ENCODE measurements around the gene FTO.

DNA sequence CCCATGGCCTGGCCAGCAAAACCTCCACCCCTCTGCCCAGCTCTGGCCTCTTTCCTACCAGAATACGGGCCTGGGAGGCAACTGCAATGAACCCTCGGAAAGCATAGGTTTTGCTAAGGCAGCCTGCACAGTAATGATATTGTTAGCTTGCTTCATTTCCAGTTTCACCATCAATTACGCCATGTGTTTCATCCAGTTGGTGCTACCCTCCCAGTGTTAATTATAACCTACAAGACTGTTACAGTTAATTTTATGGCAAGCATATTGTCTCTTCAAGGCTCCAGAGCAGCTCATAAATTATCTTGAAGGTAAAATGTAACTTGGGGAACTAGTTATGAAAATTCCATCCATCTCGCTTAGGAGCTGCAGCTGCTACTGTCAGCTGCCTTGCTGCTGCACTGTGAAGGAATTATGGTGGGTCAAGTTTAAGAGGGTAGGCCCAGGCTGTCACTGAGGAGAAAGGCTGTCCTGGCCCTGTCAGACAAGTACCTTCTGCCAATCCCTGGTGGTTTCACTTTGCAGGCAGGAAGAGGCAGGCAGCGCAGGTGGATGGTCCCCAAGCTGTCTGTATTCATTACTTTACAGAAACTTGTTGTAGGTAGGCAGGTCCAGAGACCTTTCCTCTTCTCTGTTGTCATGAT lies 242.9 kb downstream of the FTO start:
- no peak for TF ChIP-seq EZH2phosphoT487 (IDR thresholded peaks at IDR 0.05; ENCODE audit: low read depth, severe bottlenecking, unreplicated experiment)
- TF ChIP-seq EZH2 (IDR thresholded peaks at IDR 0.05; ENCODE audit: borderline replicate concordance), result no peak
- TF ChIP-seq, protein P1, sequence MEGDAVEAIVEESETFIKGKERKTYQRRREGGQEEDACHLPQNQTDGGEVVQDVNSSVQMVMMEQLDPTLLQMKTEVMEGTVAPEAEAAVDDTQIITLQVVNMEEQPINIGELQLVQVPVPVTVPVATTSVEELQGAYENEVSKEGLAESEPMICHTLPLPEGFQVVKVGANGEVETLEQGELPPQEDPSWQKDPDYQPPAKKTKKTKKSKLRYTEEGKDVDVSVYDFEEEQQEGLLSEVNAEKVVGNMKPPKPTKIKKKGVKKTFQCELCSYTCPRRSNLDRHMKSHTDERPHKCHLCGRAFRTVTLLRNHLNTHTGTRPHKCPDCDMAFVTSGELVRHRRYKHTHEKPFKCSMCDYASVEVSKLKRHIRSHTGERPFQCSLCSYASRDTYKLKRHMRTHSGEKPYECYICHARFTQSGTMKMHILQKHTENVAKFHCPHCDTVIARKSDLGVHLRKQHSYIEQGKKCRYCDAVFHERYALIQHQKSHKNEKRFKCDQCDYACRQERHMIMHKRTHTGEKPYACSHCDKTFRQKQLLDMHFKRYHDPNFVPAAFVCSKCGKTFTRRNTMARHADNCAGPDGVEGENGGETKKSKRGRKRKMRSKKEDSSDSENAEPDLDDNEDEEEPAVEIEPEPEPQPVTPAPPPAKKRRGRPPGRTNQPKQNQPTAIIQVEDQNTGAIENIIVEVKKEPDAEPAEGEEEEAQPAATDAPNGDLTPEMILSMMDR (IDR thresholded peaks at IDR 0.05; ENCODE audit: poor library complexity), result no peak

Measured in hepatocyte (in vitro differentiated cells).